PC-9 (cell line): ENCODE data around the gene RBM33.

Experiments
- CTCF ChIP-seq: fragments of 200-600 bp; sonication (generic); conservative IDR thresholded peaks from 2 replicates; pipeline ENCODE4 v1.6.1; 2017; ENCODE audit warnings: mixed run types, antibody characterized with exemption, mild to moderate bottlenecking, moderate library complexity
- EZH2 ChIP-seq: fragments of 200-600 bp; sonication (generic); IDR thresholded peaks from 2 replicates; pipeline ENCODE4 v1.8.0; 2017; ENCODE audit warnings: antibody characterized with exemption, low read depth

- TF ChIP-seq CTCF (no peak), EZH2 (no peak)
Observed at GRCh38 chr7:155647734-155648133, 3.3 kb downstream of the RBM33 start.
